HS-27A (cell line): ENCODE measurements around the gene PFKP.

ENCODE experiments used
- DNase-seq: peaks from one replicate; pipeline ENCODE4 v3.0.0-alpha.2; 2012; ENCODE audit warnings: low read depth, missing footprints

PFKP gene

GRCh38 chr10:3067118-3067858, at the start of gene PFKP:
Gene PFKP (plus strand): TSS chr10:3067548. CDS start chr10:3067596, 48 bp downstream.
- DNase-seq, result no peak

GRCh38 chr10:3018247-3018646, 49.1 kb upstream of the PFKP start:
- DNase-seq, result no peak

- no peak for DNase-seq
Observed at GRCh38 chr10:3020311-3020710, 47.0 kb upstream of the PFKP start.

GRCh38 chr10:3020881-3021280, 46.5 kb upstream of the PFKP start:
- DNase-seq, result no peak

- no peak for DNase-seq
Observed at GRCh38 chr10:3022027-3022426, 45.3 kb upstream of the PFKP start.

- DNase-seq, result no peak
Observed at GRCh38 chr10:3023892-3024291, 43.5 kb upstream of the PFKP start.

GRCh38 chr10:3025026-3025683, 42.2 kb upstream of the PFKP start:
- DNase-seq, result no peak

GRCh38 chr10:3027866-3028265, 39.5 kb upstream of the PFKP start:
- no peak for DNase-seq

- DNase-seq, result no peak
Observed at GRCh38 chr10:3028441-3028840, 38.9 kb upstream of the PFKP start.

GRCh38 chr10:3030765-3031164, 36.6 kb upstream of the PFKP start:
- no peak for DNase-seq

- DNase-seq, result no peak
Observed at GRCh38 chr10:3031490-3031889, 35.9 kb upstream of the PFKP start.

GRCh38 chr10:3033925-3034324, 33.4 kb upstream of the PFKP start:
- no peak for DNase-seq

- no peak for DNase-seq
Observed at GRCh38 chr10:3034616-3035015, 32.7 kb upstream of the PFKP start.

- DNase-seq, result no peak
Observed at GRCh38 chr10:3036155-3037021, 31.0 kb upstream of the PFKP start.

GRCh38 chr10:3037182-3037581, 30.2 kb upstream of the PFKP start:
- DNase-seq, result no peak

- no peak for DNase-seq
Observed at GRCh38 chr10:3040069-3040468, 27.3 kb upstream of the PFKP start.

GRCh38 chr10:3042589-3042988, 24.8 kb upstream of the PFKP start:
- no peak for DNase-seq

- DNase-seq, result no peak
Observed at GRCh38 chr10:3043512-3044368, 23.6 kb upstream of the PFKP start.

- DNase-seq, result no peak
Observed at GRCh38 chr10:3045471-3046209, 21.7 kb upstream of the PFKP start.

GRCh38 chr10:3046210-3046779, 21.1 kb upstream of the PFKP start:
- no peak for DNase-seq
